H9 (cell line): ENCODE data around the gene CYB5RL. TPM values are rescaled to one million over a fixed set of nuclear protein-coding genes. Genes with fewer than 3 reads are reported as not detected.
A peak's percentile ranks its signal among the peaks of the same experiment; 100 is the strongest.

Experiments used
- DNase-seq: peaks from one replicate; pipeline ENCODE4 v3.0.0-alpha.2; 2017
- H2AFZ ChIP-seq: one replicate; pipeline ENCODE4 v1.6.1; 2013; ENCODE audit warnings: mild to moderate bottlenecking, low read length, control low read depth, moderate library complexity
- H2AK5ac ChIP-seq: 2 replicates; pipeline ENCODE4 v1.6.1; 2013; ENCODE audit warnings: low read length, control low read depth, mixed read lengths; ENCODE audit not compliant: insufficient read length
- H2BK120ac ChIP-seq: one replicate; pipeline ENCODE4 v1.6.1; 2013; ENCODE audit warnings: low read depth, mild to moderate bottlenecking, low read length, control low read depth, inconsistent platforms; ENCODE audit not compliant: poor library complexity, severe bottlenecking
- H2BK12ac ChIP-seq: 2 replicates; pipeline ENCODE4 v1.6.1; 2013; ENCODE audit warnings: low read length, control low read depth, mixed read lengths, low read depth; ENCODE audit not compliant: insufficient read length
- H2BK15ac ChIP-seq: 2 replicates; pipeline ENCODE4 v1.6.1; 2013; ENCODE audit warnings: low read depth, low read length, control low read depth
- H2BK20ac ChIP-seq: one replicate; pipeline ENCODE4 v1.6.1; 2013; ENCODE audit warnings: low read depth, mild to moderate bottlenecking, low read length, control low read depth, inconsistent platforms; ENCODE audit not compliant: poor library complexity, severe bottlenecking
- H2BK5ac ChIP-seq: 2 replicates; pipeline ENCODE4 v1.6.1; 2013; ENCODE audit warnings: low read length, control low read depth, mixed read lengths; ENCODE audit not compliant: insufficient read length
- H3K14ac ChIP-seq: 2 replicates; pipeline ENCODE4 v1.6.1; 2013; ENCODE audit warnings: low read length, control low read depth; ENCODE audit not compliant: insufficient read depth
- H3K18ac ChIP-seq: 2 replicates; pipeline ENCODE4 v1.6.1; 2013; ENCODE audit warnings: low read depth, mild to moderate bottlenecking, mixed read lengths, low read length, control low read depth; ENCODE audit not compliant: insufficient read length
- H3K23ac ChIP-seq: 2 replicates; pipeline ENCODE4 v1.6.1; 2013; ENCODE audit warnings: low read length, control low read depth, mixed read lengths, low read depth; ENCODE audit not compliant: insufficient read length
- H3K23me2 ChIP-seq: 2 replicates; pipeline ENCODE4 v1.6.1; 2013; ENCODE audit warnings: low read depth, mild to moderate bottlenecking, mixed read lengths, low read length, control low read depth; ENCODE audit not compliant: insufficient read length, poor library complexity, severe bottlenecking
- H3K27ac ChIP-seq: 2 replicates; pipeline ENCODE4 v1.5.1; 2013; ENCODE audit warnings: low read length, control low read depth, mixed read lengths, low read depth; ENCODE audit not compliant: insufficient read length
- H3K27me3 ChIP-seq: 2 replicates; pipeline ENCODE4 v1.6.1; 2013; ENCODE audit warnings: low read length, control low read depth, inconsistent platforms; ENCODE audit not compliant: insufficient read depth
- H3K4ac ChIP-seq: 2 replicates; pipeline ENCODE4 v1.6.1; 2013; ENCODE audit warnings: low read depth, mild to moderate bottlenecking, control low read depth, inconsistent platforms, low read length, moderate library complexity
- H3K4me1 ChIP-seq: 2 replicates; pipeline ENCODE4 v1.6.1; 2013; ENCODE audit warnings: low read length, control low read depth, inconsistent platforms; ENCODE audit not compliant: insufficient read depth
- H3K4me2 ChIP-seq: 2 replicates; pipeline ENCODE4 v1.6.1; 2013; ENCODE audit warnings: low read length, control low read depth, mixed read lengths; ENCODE audit not compliant: insufficient read length, insufficient read depth
- H3K56ac ChIP-seq: 2 replicates; pipeline ENCODE4 v1.6.1; 2013; ENCODE audit warnings: low read depth, mild to moderate bottlenecking, mixed read lengths, low read length, control low read depth; ENCODE audit not compliant: insufficient read length
- H3K79me1 ChIP-seq: 2 replicates; pipeline ENCODE4 v1.6.1; 2013; ENCODE audit warnings: low read depth, mild to moderate bottlenecking, moderate library complexity, low read length, control low read depth, inconsistent platforms; ENCODE audit not compliant: insufficient read depth, poor library complexity, severe bottlenecking
- H3K79me2 ChIP-seq: 2 replicates; pipeline ENCODE4 v1.6.1; 2013; ENCODE audit warnings: low read length, control low read depth, inconsistent platforms; ENCODE audit not compliant: insufficient read depth
- H3K9ac ChIP-seq: 2 replicates; pipeline ENCODE4 v1.6.1; 2013; ENCODE audit warnings: low read length, control low read depth, mixed read lengths; ENCODE audit not compliant: insufficient read length; ENCODE audit errors: extremely low read depth
- H3K9me3 ChIP-seq: one replicate; pipeline ENCODE4 v1.6.1; 2013; ENCODE audit warnings: low read depth, low read length, inconsistent platforms; ENCODE audit not compliant: control insufficient read depth
- H3T11ph ChIP-seq: one replicate; pipeline ENCODE4 v1.6.1; 2013; ENCODE audit warnings: mild to moderate bottlenecking, low read length, control low read depth, inconsistent platforms
- H4K20me1 ChIP-seq: one replicate; pipeline ENCODE4 v1.6.1; 2013; ENCODE audit not compliant: control insufficient read depth, insufficient read length, insufficient read depth
- H4K5ac ChIP-seq: 2 replicates; pipeline ENCODE4 v1.6.1; 2013; ENCODE audit warnings: low read depth, mild to moderate bottlenecking, mixed read lengths, low read length, control low read depth; ENCODE audit not compliant: insufficient read length
- H4K8ac ChIP-seq: replicated peaks from 2 replicates; pipeline ENCODE4 v1.6.1; 2013; ENCODE audit warnings: low read length, control low read depth, mixed read lengths, low read depth; ENCODE audit not compliant: insufficient read length
- H4K91ac ChIP-seq: 2 replicates; pipeline ENCODE4 v1.6.1; 2013; ENCODE audit warnings: low read depth, mild to moderate bottlenecking, moderate library complexity, mixed read lengths, low read length, control low read depth; ENCODE audit not compliant: insufficient read length
- H3K27ac Mint-ChIP-seq, 3 experiments: 2 replicates in 2 of 3; 3 replicates in 1 of 3; pipeline ENCODE4 v1.8.0; 2020 to 2021; ENCODE audit warnings: mixed read lengths in 3 of 3, mild to moderate bottlenecking in 1 of 3, moderate library complexity in 1 of 3
- H3K27me3 Mint-ChIP-seq: 2 replicates; pipeline ENCODE4 v1.8.0; 2021; ENCODE audit warnings: low read depth, mild to moderate bottlenecking, moderate library complexity, mixed read lengths
- H3K36me3 Mint-ChIP-seq, 3 experiments: 2 replicates in 2 of 3; 3 replicates in 1 of 3; pipeline ENCODE4 v1.8.0; 2020 to 2021; ENCODE audit warnings: low read depth in 3 of 3, mixed read lengths in 3 of 3; ENCODE audit not compliant: insufficient read depth in 1 of 3
- H3K4me1 Mint-ChIP-seq, 2 experiments: 2 replicates each; pipeline ENCODE4 v1.8.0; 2020; ENCODE audit warnings: mixed read lengths in 2 of 2
- H3K4me3 Mint-ChIP-seq, 2 experiments: 2 replicates in 1 of 2; 3 replicates in 1 of 2; pipeline ENCODE4 v1.8.0; 2020 to 2021; ENCODE audit warnings: mild to moderate bottlenecking in 2 of 2, mixed read lengths in 2 of 2, moderate library complexity in 1 of 2
- H3K9me3 Mint-ChIP-seq, 2 experiments: 2 replicates in 1 of 2; 3 replicates in 1 of 2; pipeline ENCODE4 v1.8.0; 2020; ENCODE audit warnings: mild to moderate bottlenecking in 2 of 2, mixed read lengths in 2 of 2, moderate library complexity in 1 of 2
- CTCF ChIP-seq: fragments of 200-600 bp; sonication (generic); conservative IDR thresholded peaks from 3 replicates; pipeline ENCODE4 v1.8.0; 2021; ENCODE audit warnings: antibody characterized with exemption, mild to moderate bottlenecking
- WGBS: extraction: QIAGEN DNeasy Blood & Tissue Kit; methylation state at CpG from one replicate; pipeline ENCODE4 v1.1.7; 2013; ENCODE audit warnings: missing lambda C conversion rate, low lambda C conversion rate, mixed read lengths; ENCODE audit not compliant: insufficient read length; ENCODE audit errors: extremely low coverage; 5-methylcytosine and 5-hydroxymethylcytosine counted together
- long read RNA-seq: library from polyadenylated mRNA; unstranded; transcript quantifications from one replicate; pipeline ENCODE4 v2.0.0, GENCODE V29; 2020
- total RNA-seq: library from RNA; stranded (reverse); gene quantifications from 2 replicates; pipeline ENCODE4 v1.2.1, GENCODE V29; 2021

CYB5RL gene
- 12.3 and 12.6 TPM in 2 replicates for total RNA-seq
- long read RNA-seq, transcript CYB5RL-203 (7 exons, 3,339 nt): major isoform, 7 of 32 reads
- long read RNA-seq, partial matches to known transcripts: 3 of 32 reads
- long read RNA-seq, other reads (novel, unspliced or antisense): 20 of 32 reads

GRCh38 chr1:54199765-54200518 is at the start of gene CYB5RL, which contains the start of gene MRPL37:
TSS of gene CYB5RL (minus strand) at chr1:54200030. CDS start at chr1:54195616, 4,414 bp downstream.
TSS of gene MRPL37 (plus strand) at chr1:54200167. CDS start at chr1:54200244, 77 bp downstream.
- Histone ChIP-seq H3K79me1 (peaks cover 5% of the 10 kb centered on the region), H2BK5ac (no peak within 1 kb of the TSS), H3K9me3 (no peaks in the 10 kb centered on the region), H3K4ac (no peak within 1 kb of the TSS; the same call in 1 of the 2 replicates), H4K8ac (no peak within 1 kb of the TSS), H2BK12ac (no peak within 1 kb of the TSS), H2AFZ (no peak within 1 kb of the TSS), H2BK15ac (no peak within 1 kb of the TSS), H2AK5ac (no peak within 1 kb of the TSS), H3K23me2 (peaks cover 12% of the 10 kb centered on the region), H4K5ac (no peak within 1 kb of the TSS), H3K18ac (peak within 1 kb of the TSS; percentile 81), H2BK20ac (no peak within 1 kb of the TSS), H3K4me1 (peaks cover 3% of the 10 kb centered on the region; the same call in 1 of the 2 replicates), H3K14ac (peak within 1 kb of the TSS; percentile 77), H3K79me2 (peaks cover 13% of the 10 kb centered on the region; the same call in 1 of the 2 replicates), H3K9ac (peak within 1 kb of the TSS; percentile 89), H2BK120ac (no peak within 1 kb of the TSS), H3K27ac (no peak within 1 kb of the TSS), H3K27me3 (no peaks in the 10 kb centered on the region), H3K23ac (no peak within 1 kb of the TSS), H4K91ac (no peak within 1 kb of the TSS), H3T11ph (no peak within 1 kb of the TSS), H3K4me2 (peak within 1 kb of the TSS; percentile 92), H3K56ac (no peak within 1 kb of the TSS), H4K20me1 (no peaks in the 10 kb centered on the region)
- H3K27ac Mint-ChIP-seq: peak within 1 kb of the TSS; percentile 44 to 99 (median 96); a peak in 5 of 7 replicates
- TF ChIP-seq CTCF: no peak
- peak; percentile 96 for DNase-seq
- WGBS: no CpG with 5 or more reads among the region's 51 CpGs
- peak within 1 kb of the TSS; percentile 97 to 98 for H3K4me3 Mint-ChIP-seq
- H3K36me3 Mint-ChIP-seq: peaks cover 8 to 30% (median 22%) of the 10 kb centered on the region in 3 experiments; a peak in 6 of 7 replicates
- peaks cover 15 to 20% of the 10 kb centered on the region in 2 experiments for H3K4me1 Mint-ChIP-seq
- H3K27me3 Mint-ChIP-seq: peaks cover 3% of the 10 kb centered on the region; the same call in 1 of the 2 replicates
- no peaks in the 10 kb centered on the region; a peak in 1 of 5 replicates for H3K9me3 Mint-ChIP-seq
